ENCODE results near the gene OR2Y1.
"Not testable (repeated sequence)": the region's sequence is repeated elsewhere in the genome, so short reads cannot be mapped to it uniquely, and the experiment has no call there.

- TF ChIP-seq, protein P1, sequence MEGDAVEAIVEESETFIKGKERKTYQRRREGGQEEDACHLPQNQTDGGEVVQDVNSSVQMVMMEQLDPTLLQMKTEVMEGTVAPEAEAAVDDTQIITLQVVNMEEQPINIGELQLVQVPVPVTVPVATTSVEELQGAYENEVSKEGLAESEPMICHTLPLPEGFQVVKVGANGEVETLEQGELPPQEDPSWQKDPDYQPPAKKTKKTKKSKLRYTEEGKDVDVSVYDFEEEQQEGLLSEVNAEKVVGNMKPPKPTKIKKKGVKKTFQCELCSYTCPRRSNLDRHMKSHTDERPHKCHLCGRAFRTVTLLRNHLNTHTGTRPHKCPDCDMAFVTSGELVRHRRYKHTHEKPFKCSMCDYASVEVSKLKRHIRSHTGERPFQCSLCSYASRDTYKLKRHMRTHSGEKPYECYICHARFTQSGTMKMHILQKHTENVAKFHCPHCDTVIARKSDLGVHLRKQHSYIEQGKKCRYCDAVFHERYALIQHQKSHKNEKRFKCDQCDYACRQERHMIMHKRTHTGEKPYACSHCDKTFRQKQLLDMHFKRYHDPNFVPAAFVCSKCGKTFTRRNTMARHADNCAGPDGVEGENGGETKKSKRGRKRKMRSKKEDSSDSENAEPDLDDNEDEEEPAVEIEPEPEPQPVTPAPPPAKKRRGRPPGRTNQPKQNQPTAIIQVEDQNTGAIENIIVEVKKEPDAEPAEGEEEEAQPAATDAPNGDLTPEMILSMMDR (IDR thresholded peaks at IDR 0.05 in 4 of 5, conservative IDR thresholded peaks at IDR 0.05 in 1 of 5) = not testable (repeated sequence)
- not testable (repeated sequence) for TF ChIP-seq POLR2A (IDR thresholded peaks at IDR 0.05)
These were observed 49.0 kb upstream of the OR2Y1 start for GRCh38 chr5:180788651-180789410.
